NCI-H2107 treated with DMSO at 0.1 percent for 48 hours (cell line): ENCODE results near the gene DLEC1.
A peak's percentile ranks its signal among the peaks of the same experiment; 100 is the strongest.
"Not testable (repeated sequence)": the region's sequence is repeated elsewhere in the genome, so short reads cannot be mapped to it uniquely, and the experiment has no call there.

ENCODE experiments used
- DNase-seq: peaks from one replicate; lab custom pipeline; 2025; ENCODE audit not compliant: unreplicated experiment; lab: John Stamatoyannopoulos, UW

DLEC1 gene

DNA sequence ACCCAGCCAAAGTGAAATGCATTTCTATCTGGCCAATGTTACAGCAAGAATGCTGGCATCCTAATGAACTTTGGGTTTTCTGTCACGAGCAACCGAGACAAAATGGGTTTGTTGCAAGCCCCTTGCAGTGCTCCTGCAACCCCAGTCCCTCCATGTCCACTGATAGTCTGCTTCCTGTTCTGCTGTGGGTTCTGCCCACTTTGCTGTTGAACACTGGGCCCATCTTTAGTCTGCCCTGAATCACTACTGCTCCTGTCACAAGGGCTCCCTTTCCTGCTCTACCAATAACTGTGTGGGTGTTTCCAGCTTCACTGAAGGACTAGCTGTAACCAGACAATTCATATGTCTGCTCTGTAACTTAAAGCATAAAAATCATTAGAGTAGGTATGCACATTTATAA lies 113.6 kb downstream of the DLEC1 start:
- DNase-seq = no peak

DNA sequence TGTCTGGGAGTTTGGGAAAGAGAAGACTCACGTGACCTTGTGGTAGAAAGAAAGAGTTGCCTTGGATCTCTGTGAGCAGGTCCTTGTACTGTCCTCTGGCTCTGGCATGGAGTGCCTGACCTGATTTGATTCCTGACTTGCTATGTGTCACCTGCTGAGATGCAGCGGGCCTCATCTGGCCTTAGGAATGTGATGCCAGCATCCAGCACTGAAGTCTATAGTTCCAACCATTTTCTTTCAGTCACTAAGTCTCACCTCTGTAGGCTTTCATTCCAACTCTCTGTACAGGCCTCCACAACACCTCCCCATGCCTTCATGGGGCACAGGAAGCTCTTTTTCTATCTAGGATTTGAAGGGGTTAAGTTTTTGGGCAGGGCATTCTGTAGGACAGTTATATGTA lies 114.2 kb downstream of the DLEC1 start:
- no peak for DNase-seq

DNA sequence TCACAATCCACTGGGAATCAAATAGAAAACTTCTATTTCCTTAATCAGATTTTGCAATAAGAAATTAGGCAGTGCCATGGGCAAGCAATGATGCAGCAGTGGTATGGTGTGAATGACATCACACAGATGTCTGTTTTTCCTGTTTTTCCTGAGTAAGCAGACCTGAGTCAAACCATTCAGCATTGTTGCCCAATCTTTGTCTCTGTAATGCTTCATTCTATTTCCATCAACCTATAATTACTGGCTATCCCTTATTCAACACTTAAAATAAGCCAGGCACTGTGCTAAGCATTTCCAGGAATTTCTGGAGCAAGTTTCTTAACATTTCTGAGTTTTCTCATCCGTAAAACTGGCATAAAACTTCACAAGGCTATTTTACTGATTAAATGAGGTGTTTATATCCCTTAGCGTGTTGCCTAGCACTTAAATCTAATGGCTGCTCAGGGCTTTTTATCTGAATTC lies 115.1 kb downstream of the DLEC1 start:
- DNase-seq = no peak

DNA sequence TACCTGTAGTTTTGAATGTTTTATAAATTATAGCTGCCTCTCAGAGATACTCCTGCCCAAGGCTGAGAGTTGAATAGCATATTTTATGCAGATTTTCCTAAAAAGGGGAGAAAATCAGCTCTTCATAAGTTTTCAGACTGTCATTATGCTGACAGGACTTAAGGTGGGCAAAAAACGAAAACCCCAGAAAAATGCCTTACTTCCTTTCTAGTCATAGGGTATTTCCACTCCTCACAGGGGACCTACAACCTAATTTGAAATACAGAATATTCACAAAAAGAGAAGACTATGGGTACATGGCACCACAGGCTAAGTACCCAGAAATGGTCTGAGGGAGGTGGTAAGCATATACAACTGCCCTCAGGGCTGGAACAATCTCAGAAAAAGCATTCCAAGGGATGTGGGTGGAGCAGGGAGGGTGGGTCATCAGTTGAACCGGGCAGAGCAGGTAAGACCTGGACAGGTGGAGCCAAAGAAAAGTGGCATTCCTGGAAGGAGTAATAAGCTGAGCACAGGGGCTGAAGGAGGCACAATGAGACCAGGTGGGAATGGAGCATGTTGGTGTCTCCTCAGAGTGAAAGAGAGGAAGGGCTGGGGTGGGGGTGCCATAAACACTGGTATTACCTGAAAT lies 115.7 kb downstream of the DLEC1 start:
- DNase-seq = no peak

DNA sequence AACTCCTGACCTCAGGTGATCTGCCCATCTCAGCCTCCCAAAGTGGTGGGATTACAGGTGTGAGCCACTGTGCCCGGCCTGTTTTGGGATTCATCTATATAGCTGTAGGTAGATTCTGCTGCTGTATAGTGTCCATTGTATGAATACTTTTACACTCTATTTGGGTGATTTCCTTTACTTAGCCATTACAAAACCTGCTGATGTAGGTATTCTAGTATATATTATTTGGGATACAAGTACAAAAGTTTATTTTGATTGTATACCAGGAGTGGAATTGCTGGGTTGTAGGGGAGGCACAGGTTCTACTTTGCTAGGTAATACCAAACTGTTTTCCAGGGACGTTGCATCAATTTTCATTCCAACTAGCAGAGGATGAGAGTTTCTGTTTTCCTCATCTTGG lies 116.8 kb downstream of the DLEC1 start:
- no peak for DNase-seq

DNA sequence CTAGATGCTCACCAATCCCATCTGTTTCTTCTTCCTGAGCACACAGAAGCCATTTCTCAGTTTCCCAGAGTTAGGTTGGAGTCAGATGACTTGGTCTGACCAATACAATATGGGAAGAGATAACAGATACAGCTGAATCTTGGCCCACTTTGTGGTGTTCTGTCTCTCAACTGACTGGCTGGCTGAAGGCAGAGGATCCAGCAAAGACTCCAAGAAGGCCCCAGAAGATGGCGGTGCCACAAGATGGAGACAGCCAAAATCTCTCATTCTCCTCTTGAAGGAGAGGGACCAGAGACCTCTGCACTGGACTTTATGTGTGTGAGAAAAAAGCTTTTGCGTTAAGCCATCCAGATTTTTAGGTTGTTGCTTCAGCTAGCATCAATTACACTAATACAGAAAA lies 118.1 kb downstream of the DLEC1 start:
- DNase-seq = no peak

DNA sequence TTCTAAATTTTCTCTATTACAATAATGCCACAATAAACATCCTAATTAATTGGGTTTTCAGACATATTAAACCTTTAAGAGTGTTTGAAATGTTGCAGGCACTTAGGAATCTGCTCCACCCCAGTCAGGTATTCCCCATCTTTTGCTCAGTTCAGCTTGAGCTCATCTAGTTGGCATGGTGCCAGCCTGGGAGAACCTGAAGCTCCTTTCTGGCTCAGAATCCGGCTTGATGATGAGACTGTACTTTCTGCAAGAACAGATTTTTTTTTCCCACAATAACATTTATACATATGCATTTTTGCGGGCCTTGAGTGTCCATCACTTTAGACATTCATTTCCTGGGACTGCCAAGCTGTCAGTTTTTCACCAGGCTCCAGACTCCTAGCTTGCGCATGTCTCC lies 118.6 kb downstream of the DLEC1 start:
- DNase-seq = no peak

DNA sequence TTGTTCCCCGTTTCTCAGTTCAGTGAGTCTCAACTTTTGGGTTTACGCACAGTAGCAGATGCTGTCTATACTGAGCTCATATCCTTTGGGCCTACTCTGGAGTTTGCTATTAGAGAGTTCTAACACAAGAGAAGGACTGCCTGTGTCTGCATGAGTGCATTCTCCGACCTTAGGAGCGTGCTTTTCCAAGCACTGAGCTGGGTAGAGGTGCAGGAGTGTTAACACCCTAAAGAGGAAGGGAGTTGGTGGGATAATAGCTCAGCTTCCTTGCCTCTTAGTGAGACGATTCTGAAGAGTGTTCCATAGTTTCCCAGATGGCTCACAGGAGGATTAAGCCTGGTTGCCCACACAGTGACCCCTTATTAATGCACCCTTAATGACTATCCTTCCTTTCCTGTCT lies 119.5 kb downstream of the DLEC1 start:
- DNase-seq = no peak

DNA sequence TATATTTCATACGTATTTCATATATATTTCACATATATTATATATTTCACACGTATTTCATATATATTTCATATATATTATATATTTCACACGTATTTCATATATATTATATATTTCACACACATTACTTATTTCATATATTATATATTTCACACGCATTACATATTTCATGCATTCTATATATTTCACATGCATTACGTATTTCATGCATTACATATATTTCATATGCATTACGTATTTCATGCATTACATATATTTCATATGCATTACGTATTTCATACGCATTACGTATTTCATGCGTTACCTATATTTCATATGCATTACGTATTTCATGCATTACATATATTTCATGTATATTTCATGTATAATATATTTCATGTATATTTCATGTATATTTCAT lies 121.7 kb downstream of the DLEC1 start:
- not testable (repeated sequence) for DNase-seq

DNA sequence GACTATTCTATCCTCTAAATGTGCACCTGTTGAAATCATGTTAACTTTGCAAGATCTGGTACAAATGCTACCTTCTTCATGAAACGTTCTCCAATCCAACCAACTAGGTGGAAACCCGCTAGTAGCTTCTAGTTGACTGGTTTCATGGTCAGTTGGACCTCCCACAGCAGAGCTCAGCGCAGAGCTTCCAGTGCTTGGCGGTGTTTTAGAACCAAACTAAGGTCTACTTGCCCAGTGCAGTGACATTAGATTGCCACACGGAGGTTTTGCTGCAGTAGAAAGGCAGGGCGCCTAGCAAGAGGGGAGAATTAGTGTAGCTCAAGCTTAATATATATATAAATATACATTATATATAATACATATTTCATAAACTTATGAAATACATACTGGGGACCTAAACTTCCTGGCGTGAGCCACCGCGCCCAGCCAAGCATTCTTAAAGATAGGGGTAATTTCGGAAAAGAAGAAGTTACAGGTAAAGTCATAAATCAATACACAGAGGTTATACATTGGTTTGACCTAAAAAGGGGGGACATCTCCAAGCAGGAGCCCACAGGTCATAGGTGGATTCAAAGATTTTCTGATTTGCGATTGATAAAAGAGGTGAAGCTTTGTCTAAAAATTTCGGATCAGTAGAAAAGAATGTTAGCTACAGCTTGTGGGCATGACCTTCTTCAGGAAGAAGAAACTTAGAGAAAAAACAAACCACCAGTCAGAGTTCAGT lies 124.3 kb downstream of the DLEC1 start:
- DNase-seq = no peak

DNA sequence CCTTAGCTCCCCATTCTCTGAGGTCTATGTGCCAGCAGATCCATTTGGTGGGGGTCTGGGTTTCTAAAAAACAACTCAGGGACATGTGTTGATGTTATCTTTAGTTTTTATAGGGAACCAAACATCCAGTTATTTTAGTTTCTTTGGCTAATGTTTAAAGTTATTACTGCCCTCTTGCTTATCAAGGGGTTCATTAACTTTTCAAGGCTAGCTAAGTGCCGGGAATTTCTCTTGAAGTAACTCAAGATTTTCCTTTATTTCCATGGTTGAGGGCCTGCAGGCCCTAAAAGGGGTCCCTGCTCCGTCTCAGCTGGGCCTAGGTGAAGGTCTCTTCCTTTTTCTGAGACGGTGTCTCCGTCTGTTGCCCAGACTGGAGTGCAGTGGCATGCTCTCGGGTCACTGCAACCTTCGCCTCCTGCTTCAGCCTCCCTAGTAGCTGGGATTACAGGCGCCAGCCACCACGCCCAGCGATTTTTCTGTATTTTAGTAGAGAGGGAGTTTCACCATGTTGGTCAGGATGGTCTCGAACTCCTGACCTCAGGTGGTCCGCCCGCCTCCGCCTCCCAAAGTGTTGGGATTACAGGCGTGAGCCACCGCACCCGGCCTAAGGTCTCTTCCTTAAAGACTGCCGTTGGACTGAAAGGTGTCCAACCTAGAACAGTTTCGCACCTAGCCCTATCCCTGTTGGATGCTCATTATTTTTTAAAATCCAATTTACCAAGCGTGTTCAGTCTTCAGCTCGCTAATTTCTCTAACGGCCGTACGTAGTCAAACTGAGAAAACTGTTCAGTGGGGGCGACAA lies 125.0 kb downstream of the DLEC1 start:
- no peak for DNase-seq

DNA sequence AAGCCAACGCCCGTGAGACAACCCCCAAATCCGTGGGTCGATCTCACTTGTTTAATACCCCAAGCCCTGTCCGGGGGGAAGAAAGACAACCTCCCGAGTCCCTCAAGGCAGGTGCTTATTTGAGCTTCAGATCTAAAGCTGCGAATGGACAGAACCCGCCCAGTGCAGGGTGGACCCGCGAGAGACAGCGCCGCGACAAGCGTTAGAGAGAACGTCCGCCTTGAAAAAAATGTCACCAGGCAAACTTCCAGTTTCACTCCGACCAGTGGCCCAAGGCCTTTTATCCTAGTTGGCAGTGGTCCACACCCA lies 125.6 kb downstream of the DLEC1 start:
- DNase-seq = no peak

DNA sequence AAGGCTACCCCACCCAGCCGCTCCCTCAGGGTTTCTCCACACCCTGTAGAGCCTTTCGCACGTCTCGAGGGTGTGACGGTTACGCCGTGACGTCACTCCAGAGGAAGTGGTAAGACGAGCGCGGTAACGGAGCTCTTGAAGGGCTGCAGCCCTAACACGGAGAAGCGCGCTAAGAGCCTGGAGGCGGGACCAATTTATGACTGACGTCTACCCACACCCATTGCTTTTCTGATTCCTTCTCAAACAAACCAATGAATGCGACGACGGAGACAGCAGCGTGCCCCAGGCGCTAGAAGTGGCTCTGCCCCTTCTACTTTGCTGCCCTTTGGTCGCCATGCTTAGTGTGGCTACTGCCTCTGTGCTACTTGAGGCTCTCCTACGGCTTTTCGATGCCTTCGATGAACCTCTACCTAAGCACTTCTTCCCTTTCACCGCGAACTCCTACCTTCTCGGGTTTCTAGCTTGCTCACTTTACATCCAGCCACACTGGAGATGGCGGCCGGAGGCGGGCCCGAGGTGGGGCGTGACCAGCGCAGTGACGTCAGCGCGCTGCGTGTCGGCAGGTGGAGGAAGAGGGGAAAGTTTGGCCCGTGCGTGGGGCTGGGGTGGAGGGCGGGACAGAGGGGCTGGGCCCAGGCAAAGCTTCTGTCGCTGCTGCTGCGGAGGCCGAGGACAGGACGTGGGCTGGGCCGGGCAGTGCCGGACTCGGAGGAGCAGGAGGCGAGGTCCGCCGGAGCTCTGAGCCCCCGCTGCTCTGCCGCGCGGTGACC lies 126.1 kb downstream of the DLEC1 start, which contains the start of gene OXSR1:
Gene OXSR1, plus strand, starts transcription at position 586 of the 770 bp plus-strand sequence. CDS start 340 bp downstream, outside the sequence.
- DNase-seq = peak; percentile 91

DNA sequence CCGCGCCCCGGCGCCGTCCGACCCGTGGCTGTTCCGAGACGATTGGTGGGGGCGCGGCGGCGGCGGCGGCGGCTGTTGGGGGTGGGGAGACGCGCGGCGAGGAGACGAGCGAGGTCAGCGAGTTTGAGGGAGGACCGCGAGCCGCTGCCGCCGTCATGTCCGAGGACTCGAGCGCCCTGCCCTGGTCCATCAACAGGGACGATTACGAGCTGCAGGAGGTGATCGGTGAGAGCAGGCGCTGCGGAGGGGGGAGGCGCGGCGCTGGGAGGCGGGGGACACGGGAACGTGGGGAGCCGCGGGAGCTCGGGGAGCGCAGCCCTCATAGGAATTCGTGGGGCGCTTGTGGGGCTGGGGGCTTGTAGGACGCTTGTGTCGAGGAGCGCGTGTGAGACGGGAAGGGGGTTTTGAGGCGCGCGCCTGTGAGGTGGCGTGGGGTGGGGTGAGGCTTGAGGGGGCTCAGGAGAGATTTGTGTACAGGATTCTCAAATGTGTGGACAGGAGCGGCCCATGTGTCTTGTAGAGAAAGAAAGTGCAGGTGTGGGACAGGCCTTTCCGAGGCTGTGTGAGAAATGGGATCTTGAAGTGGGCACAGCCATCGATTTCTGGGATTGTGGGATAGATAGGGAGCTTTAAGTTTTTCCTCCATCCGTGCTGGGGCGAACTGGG lies 126.8 kb downstream of the DLEC1 start:
- no peak for DNase-seq

DNA sequence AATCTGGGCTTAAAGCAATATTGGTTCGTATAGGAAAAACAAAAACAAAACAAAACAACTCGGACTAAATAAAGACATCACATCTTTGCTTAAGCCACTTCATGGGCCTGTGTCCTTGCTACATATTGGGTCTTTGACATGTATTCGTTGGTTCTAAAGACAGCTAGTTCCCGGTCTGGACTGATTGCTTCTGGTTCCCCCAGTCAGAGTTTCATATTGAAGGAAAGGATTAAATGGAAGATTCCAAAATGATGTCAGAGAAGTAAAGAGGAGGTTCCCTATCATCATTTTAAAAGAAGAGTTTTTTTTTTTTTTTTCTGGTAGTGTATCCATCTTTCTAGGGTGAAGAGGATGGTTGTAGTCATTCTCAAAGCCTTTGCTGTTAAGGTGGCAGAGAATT lies 128.6 kb downstream of the DLEC1 start:
- DNase-seq = no peak

DNA sequence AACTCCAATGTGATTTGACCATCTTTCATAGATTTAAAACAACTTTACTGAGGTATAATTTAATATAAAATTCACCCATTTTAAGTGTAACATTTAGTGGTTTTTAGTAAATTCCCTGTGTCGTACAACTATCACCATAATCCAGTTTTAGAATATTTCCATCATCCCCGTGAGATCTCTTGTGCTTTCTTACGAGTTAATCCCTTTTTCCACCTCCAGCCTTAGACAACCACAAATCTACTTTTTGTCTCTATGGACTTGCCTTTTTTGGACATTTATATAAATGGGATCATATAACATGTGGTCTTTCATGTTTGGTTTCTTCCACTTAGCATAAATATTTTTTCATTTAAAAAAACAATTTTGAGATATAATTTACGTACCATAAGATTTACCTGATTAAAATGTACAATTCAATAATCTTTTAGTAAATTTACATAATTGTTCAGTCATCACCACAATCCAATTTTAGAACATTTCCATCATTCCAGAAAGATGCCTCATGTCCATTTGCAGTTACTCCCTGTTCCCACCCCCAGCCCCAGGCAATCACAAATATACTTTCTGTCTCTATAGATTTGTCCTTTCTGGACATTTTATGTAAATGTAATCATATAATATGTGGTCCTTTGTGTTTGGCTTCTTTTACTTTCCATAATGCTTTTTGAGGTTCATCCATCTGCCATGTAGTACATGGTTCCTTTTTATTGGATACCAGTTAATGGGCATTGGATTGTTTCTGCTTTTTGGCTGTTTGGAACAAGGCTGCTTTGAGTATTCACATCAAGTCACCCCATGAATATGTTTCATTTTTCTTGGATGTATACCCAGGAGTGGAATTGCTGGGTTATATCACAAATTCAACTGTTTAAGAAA lies 129.4 kb downstream of the DLEC1 start:
- DNase-seq = no peak

DNA sequence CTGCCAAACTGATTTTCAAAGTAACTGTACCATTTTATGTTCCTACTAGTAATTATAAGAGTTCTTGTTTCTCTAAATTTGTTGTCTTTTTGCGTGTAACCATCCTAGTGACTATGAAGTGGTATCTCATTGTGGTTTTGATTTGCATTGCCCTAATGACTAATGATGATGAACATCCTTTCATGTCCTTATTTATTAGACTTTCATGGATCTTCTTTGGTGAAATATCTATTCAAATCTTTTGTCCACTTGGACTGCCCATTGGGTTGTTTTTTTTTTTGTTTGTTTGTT lies 130.0 kb downstream of the DLEC1 start:
- DNase-seq = no peak

DNA sequence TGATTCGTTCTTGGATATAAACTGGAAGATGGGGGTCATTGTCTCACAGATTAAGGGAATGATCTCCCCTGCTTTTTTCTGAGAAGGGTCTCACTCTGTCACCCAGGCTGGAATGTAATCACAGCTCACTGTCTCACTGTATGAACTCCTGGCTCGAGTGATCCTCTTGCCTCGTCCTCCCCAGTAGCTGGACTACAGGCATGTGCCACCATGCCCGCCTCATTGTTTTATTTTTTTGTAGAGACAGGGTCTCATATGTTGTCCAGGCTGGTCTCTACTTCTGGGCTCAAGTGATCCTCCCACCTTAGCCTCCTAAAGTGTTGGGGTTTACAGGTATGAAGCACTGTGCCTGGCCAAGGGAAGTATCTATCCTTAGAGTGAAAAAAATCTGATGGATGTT lies 131.7 kb downstream of the DLEC1 start:
- no peak for DNase-seq

DNA sequence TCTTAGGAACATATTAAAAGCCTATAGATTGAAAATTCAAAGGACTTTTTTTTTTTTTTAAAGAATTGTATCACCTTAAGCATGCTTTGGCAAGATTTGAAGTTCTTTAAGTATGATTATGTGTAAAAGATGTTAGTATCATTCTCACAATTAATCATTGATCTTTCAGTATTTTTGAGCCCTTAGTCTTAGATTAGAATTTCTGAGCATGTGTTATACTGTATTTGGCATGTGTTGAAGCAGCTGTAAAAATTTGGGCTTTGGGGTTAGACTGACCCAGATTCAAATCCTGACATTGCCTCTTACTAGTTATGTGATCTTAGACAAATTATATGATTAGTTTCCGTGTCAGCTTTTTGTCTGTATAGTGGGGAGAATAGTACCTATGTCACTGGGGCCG lies 132.6 kb downstream of the DLEC1 start:
- no peak for DNase-seq
